ENCODE results near the gene CASP2. TPM values are rescaled to one million over a fixed set of nuclear protein-coding genes. Genes with fewer than 3 reads are reported as not detected.
A peak's percentile ranks its signal among the peaks of the same experiment; 100 is the strongest.

The CASP2 gene
- total RNA-seq, 2 donors from 2014 or later, result 5.2 to 7.6 TPM

GRCh38 chr7:143323653-143324052, 35.5 kb downstream of the CASP2 start:
- TF ChIP-seq CTCF (IDR thresholded peaks at IDR 0.05), result no peak
- no peaks in the 10 kb centered on the region for H3K9me3 ChIP-seq
- no peaks in the 10 kb centered on the region for H3K27me3 ChIP-seq
- peak; percentile 49 for DNase-seq (ENCODE audit: low spot score)
- no peak overlapping the region for H3K4me3 ChIP-seq
- H3K36me3 ChIP-seq, result no peaks in the 10 kb centered on the region
- peaks cover 0 to 13% of the 10 kb centered on the region in 2 donors for H3K4me1 ChIP-seq
- H3K27ac ChIP-seq, result no peak overlapping the region

GRCh38 chr7:143325240-143325639, 37.1 kb downstream of the CASP2 start:
- no peaks in the 10 kb centered on the region for H3K9me3 ChIP-seq
- H3K27me3 ChIP-seq, result no peaks in the 10 kb centered on the region
- peaks cover 0 to 13% of the 10 kb centered on the region in 2 donors for H3K4me1 ChIP-seq
- TF ChIP-seq CTCF (IDR thresholded peaks at IDR 0.05), result no peak
- DNase-seq (ENCODE audit: low spot score), result no peak
- H3K4me3 ChIP-seq, result no peak overlapping the region
- H3K27ac ChIP-seq, result no peak overlapping the region
- H3K36me3 ChIP-seq, result no peaks in the 10 kb centered on the region

GRCh38 chr7:143327903-143328302, 39.8 kb downstream of the CASP2 start:
- peak; percentile 9 for DNase-seq (ENCODE audit: low spot score)
- H3K4me3 ChIP-seq, result no peak overlapping the region
- no peaks in the 10 kb centered on the region for H3K36me3 ChIP-seq
- H3K27me3 ChIP-seq, result no peaks in the 10 kb centered on the region
- H3K4me1 ChIP-seq, result peaks cover 0 to 9% of the 10 kb centered on the region in 2 donors
- H3K9me3 ChIP-seq, result no peaks in the 10 kb centered on the region
- no peak overlapping the region for H3K27ac ChIP-seq
- no peak for TF ChIP-seq CTCF (IDR thresholded peaks at IDR 0.05)

GRCh38 chr7:143329471-143330170, 41.5 kb downstream of the CASP2 start:
- H3K4me3 ChIP-seq, result no peak overlapping the region
- no peak overlapping the region for H3K27ac ChIP-seq
- no peak for TF ChIP-seq CTCF (IDR thresholded peaks at IDR 0.05)
- no peaks in the 10 kb centered on the region for H3K9me3 ChIP-seq
- H3K36me3 ChIP-seq, result no peaks in the 10 kb centered on the region
- H3K4me1 ChIP-seq, result no peaks in the 10 kb centered on the region
- H3K27me3 ChIP-seq, result no peaks in the 10 kb centered on the region
- DNase-seq (ENCODE audit: low spot score), result no peak

GRCh38 chr7:143331179-143331801, 43.1 kb downstream of the CASP2 start:
- no peaks in the 10 kb centered on the region for H3K4me1 ChIP-seq
- H3K9me3 ChIP-seq, result no peaks in the 10 kb centered on the region
- H3K27me3 ChIP-seq, result no peaks in the 10 kb centered on the region
- DNase-seq (ENCODE audit: low spot score), result no peak
- TF ChIP-seq CTCF (IDR thresholded peaks at IDR 0.05), result no peak
- H3K27ac ChIP-seq, result no peak overlapping the region
- no peaks in the 10 kb centered on the region for H3K36me3 ChIP-seq
- H3K4me3 ChIP-seq, result no peak overlapping the region
